HG03457 (cell line): ENCODE data around the gene C12orf43.
"Not testable (repeated sequence)": the region's sequence is repeated elsewhere in the genome, so short reads cannot be mapped to it uniquely, and the experiment has no call there.

ENCODE experiments used
- ATAC-seq: cut with Tn5 transposase; IDR thresholded peaks from one replicate; pipeline ENCODE4 v1.9.1; 2021; ENCODE audit warnings: moderate number of reproducible peaks; ENCODE audit not compliant: unreplicated experiment

C12orf43 gene, protein sequence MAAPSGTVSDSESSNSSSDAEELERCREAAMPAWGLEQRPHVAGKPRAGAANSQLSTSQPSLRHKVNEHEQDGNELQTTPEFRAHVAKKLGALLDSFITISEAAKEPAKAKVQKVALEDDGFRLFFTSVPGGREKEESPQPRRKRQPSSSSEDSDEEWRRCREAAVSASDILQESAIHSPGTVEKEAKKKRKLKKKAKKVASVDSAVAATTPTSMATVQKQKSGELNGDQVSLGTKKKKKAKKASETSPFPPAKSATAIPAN

DNA sequence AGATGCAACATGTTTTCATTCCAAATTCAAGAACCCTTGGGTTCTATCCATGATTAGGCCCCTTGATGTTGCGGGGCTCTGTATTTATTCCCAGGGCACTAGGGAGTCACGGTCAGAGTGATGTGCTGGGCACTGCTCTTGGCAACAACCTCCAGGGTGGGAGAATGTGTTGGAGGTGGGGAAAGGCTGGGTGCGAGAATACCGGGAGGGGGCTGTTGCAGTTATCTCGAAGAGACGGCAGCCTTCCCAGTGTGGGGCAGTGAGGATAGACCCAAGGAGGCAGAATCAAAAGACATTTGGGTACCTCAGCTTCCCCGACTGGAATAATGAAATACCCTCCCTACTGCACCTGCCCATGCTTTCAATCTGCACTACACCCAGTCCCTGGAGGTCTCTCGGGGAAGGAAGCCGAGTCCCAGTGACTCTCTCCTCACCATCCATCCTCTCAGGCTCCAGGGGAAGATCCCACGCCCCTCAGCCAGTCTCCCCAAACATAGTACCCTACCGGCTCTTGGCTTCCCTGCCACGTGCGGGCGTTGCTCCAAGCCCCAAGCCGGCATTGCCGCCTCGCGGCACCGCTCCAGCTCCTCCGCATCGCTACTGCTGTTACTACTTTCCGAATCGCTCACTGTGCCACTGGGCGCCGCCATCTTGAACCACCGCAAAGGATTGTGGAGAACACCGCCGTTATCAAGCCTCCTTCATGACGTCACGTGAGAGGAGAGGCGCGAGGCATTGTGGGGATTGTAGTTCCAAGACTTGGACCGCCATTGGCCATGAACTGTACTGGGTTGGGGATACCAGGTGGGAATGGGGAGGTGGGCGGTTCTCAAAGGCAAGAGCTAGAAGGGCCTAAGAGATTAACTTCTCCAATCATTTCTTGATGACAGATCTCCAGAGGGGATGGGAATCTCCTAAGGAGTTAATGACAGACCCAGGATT lies at the start of gene C12orf43:
Gene C12orf43, minus strand, starts transcription at position 663 of the 942 bp plus-strand sequence. Its CDS starts 13 bp downstream, at position 650.
- ATAC-seq = peak; percentile 83

DNA sequence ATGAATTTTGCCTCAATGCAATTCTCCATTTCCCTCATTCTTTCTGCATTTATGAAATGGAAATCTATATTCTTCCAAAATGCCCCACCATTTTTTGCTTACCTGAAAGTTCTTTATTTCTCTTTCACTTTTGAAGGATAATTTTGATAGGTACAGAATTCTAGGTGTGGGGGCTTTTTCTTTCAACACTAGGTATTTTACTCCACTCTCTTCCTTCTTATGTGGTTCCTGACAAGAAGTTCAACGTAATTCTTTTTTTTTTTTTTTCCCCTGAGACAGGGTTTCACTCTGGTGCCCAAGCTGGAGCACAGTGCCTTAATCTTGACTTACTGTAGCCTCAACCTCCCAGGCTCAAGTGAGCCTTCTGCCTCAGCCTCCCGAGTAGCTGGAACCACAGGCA lies 49.1 kb upstream of the C12orf43 start:
- no peak for ATAC-seq

GRCh38 chr12:121064586-121064985 lies 48.3 kb upstream of the C12orf43 start:
- ATAC-seq = not testable (repeated sequence)

GRCh38 chr12:121064116-121064515 lies 47.8 kb upstream of the C12orf43 start:
- ATAC-seq = no peak

GRCh38 chr12:121062391-121063045 lies 46.2 kb upstream of the C12orf43 start:
- ATAC-seq = no peak

GRCh38 chr12:121061831-121062230 lies 45.5 kb upstream of the C12orf43 start:
- ATAC-seq = no peak

DNA sequence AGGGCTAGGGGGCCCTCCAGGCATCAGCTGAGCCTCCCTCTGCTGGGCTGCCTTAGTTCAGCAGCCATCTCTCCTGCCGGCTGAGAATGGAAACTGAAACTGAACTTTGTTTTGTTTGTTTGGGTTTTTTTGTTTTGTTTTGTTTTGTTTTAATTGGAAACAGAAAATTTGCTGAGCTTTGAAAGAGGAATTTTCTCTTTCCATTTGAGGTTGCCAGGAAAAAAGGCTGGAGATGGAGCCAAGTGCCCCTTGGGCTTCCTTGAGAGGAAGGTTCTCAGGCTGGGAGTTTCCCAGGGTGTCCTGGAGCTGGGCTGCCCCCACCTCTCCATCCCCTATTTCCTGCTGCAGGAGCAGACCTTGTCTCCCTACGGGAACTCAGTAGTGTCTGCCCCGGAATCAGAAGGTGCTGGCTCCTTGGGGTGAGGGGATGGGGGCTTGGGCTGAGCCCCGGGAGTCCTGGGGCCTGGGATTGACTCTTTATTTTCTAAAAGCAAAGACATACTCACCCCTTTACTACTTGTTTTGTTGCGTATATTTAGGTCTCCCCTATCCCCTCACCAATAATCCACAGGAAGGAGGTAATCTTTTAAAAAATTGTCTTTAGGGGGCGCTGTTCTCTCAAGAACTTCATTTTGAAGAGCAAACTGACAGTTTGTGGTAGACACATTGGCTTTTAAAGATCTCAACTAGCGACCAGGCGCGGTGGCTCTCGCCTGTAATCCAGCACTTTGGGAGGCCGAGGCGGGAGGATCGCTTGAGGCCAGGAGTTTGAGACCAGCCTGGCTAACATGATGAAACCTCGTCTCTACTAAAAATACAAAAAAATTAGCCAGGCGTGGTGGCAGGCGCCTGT lies 44.1 kb upstream of the C12orf43 start:
- peak; percentile 64 for ATAC-seq

GRCh38 chr12:121059031-121059898 lies 43.0 kb upstream of the C12orf43 start:
- no peak for ATAC-seq

GRCh38 chr12:121057794-121058193 lies 41.5 kb upstream of the C12orf43 start:
- no peak for ATAC-seq

GRCh38 chr12:121053706-121054105 lies 37.4 kb upstream of the C12orf43 start:
- no peak for ATAC-seq

DNA sequence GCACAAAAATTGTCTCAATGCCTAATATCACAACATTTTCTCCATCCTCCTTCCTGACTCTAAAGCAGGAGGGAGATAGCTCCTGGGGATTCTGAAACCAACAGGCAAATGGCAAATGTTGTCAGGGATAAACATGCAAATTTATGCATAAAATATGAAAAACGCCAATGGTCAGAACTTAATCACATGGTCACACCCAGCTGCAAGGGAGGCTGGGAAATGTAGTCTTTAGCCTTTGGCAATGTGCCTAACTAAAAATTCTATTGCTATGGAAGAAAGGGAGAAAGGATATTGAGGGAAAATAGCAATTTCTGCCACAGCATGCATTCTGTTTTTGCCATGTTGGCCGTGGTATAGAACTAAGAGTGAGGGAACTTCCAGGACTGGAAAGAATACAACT lies 34.4 kb upstream of the C12orf43 start:
- ATAC-seq = no peak

- ATAC-seq = no peak
Observed at GRCh38 chr12:121048442-121048841, 32.2 kb upstream of the C12orf43 start.

- ATAC-seq = not testable (repeated sequence)
Observed at GRCh38 chr12:121047400-121047799, 31.1 kb upstream of the C12orf43 start.

GRCh38 chr12:121043067-121043466 lies 26.8 kb upstream of the C12orf43 start:
- no peak for ATAC-seq

DNA sequence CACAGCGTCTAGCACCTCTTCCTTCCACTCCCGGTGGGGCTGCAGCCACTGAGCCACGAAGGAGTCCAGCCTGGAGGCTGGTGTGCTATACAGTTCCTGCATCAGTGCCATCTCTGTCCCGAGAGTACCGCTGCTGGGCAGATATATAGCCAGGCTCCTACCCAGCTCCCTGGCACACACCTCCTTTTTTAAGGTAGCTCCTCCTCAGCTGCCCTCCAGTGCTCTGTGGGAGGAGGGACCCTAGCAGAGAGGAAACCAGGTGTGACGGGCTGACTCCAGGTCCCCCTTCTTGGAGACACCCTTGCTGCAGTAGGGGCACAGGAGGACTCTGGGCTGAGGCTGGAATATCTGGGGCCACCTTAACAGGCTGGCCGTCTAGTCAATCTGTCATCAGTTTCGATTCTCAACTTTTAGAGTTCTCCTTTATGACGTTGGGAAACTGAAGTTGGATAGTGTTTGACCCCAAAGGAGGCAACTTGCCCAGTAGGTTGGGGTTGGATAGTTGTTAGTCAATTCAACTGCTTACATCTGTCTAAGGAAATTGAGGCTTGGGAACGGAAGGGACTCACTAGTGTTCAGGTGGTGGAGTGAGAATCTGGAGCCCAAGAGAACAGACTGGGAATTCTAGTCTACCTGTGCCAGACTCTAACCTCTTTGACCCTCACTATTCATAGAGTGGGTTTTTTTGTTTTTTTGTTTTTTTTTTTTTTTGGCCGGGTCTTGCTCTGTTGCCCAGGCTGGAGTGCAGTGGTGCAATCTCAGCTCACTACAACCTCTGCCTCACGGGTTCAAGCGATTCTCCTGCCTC lies 22.8 kb upstream of the C12orf43 start, which contains the start of gene OASL:
Gene OASL, minus strand, starts transcription at position 386 of the 808 bp plus-strand sequence. Its CDS starts 275 bp downstream, at position 111.
- ATAC-seq = peak; percentile 57

GRCh38 chr12:121036810-121037326 lies 20.6 kb upstream of the C12orf43 start:
- ATAC-seq = no peak

GRCh38 chr12:121034616-121035305 lies 18.5 kb upstream of the C12orf43 start:
- no peak for ATAC-seq
